ENCODE measurements around the gene TYMP. TPM values are rescaled to one million over a fixed set of nuclear protein-coding genes. Genes with fewer than 3 reads are reported as not detected.

TYMP gene
- total RNA-seq, 1 donor from 2014 or later, result 6.3 TPM

- DNase-seq (ENCODE audit: low spot score), result no peak
- peaks cover 20% of the 10 kb centered on the region for H3K27me3 Mint-ChIP-seq (ENCODE audit: unreplicated experiment)
- H3K9me3 Mint-ChIP-seq (ENCODE audit: unreplicated experiment), result no peaks in the 10 kb centered on the region
- peak overlapping the region; percentile 66 for H3K27ac Mint-ChIP-seq (ENCODE audit: unreplicated experiment)
- peak overlapping the region; percentile 77 for H3K4me3 Mint-ChIP-seq (ENCODE audit: unreplicated experiment)
- peaks cover 12% of the 10 kb centered on the region for H3K4me1 Mint-ChIP-seq (ENCODE audit: unreplicated experiment)
- H3K36me3 Mint-ChIP-seq (ENCODE audit: low read depth, unreplicated experiment), result no peaks in the 10 kb centered on the region
- TF ChIP-seq, protein P1, sequence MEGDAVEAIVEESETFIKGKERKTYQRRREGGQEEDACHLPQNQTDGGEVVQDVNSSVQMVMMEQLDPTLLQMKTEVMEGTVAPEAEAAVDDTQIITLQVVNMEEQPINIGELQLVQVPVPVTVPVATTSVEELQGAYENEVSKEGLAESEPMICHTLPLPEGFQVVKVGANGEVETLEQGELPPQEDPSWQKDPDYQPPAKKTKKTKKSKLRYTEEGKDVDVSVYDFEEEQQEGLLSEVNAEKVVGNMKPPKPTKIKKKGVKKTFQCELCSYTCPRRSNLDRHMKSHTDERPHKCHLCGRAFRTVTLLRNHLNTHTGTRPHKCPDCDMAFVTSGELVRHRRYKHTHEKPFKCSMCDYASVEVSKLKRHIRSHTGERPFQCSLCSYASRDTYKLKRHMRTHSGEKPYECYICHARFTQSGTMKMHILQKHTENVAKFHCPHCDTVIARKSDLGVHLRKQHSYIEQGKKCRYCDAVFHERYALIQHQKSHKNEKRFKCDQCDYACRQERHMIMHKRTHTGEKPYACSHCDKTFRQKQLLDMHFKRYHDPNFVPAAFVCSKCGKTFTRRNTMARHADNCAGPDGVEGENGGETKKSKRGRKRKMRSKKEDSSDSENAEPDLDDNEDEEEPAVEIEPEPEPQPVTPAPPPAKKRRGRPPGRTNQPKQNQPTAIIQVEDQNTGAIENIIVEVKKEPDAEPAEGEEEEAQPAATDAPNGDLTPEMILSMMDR (IDR thresholded peaks at IDR 0.05; ENCODE audit: unreplicated experiment), result no peak
Measured at GRCh38 chr22:50532824-50533796, 3.3 kb upstream of the TYMP start.

DNA sequence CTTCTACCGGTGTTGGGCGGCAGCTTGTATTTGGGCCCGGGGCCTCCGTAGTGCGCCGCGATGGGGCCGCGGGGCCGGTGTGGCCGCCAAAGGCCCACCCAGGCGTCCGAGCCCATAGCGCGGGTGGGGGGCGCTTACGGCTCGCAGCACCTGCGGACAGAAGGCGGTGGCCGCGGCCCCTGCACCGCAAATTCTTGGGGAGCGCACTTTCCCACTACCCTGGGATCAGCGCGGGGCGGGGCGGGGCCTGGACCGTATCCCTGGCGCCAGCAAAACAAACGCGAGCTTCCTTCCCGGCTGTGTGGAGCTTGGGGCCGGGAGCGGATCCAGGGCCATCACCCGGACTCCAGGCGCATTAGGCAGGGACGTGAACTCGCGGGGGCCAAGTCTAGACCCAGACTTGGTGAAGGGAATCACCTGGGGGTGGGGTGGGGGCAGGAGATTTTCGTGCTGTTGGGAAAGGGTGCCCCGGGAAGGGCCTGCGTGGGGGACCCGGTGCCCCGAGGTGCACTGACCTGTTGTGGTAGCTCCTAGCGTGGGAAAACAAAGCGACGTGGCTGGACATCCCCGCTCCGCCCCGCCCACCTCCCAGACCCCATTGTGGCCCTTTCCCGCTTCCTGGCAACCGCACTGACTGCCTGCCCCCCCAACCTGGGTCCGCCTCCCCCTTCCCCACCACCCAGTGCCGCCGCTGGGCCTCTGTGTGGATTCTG, 2.3 kb upstream of the TYMP start:
- no peaks in the 10 kb centered on the region for H3K9me3 Mint-ChIP-seq (ENCODE audit: unreplicated experiment)
- no peaks in the 10 kb centered on the region for H3K36me3 Mint-ChIP-seq (ENCODE audit: low read depth, unreplicated experiment)
- TF ChIP-seq, protein P1 (IDR thresholded peaks at IDR 0.05; ENCODE audit: unreplicated experiment), result no peak
- peak; percentile 68 for DNase-seq (ENCODE audit: low spot score)
- peak overlapping the region; percentile 77 for H3K4me3 Mint-ChIP-seq (ENCODE audit: unreplicated experiment)
- peaks cover 27% of the 10 kb centered on the region for H3K27me3 Mint-ChIP-seq (ENCODE audit: unreplicated experiment)
- peak overlapping the region; percentile 66 for H3K27ac Mint-ChIP-seq (ENCODE audit: unreplicated experiment)
- H3K4me1 Mint-ChIP-seq (ENCODE audit: unreplicated experiment), result peaks cover 8% of the 10 kb centered on the region

DNA sequence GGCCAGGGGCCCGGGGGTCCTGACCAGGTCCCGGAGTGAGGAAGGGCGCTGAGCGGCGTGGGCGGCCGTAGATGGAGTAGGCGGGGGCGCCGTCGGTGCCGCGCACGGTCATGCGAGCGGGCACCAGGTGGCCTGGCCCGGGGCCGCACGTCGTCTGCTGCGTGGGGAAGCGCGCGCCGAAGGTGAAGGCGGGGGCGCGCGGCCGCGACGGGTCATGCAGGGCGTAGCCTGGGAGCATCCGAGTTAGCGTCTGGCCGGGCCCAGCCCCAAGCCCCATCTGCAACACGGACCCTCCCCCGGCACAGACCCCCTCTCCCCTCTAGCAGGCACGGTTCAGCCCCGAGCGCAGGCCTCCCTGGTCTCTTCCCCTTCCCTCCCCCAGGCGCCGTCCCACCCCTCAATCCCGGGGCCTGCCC, 1.7 kb upstream of the TYMP start:
- Mint-ChIP-seq H3K9me3 (ENCODE audit: unreplicated experiment) (no peaks in the 10 kb centered on the region), H3K27me3 (ENCODE audit: unreplicated experiment) (peaks cover 30% of the 10 kb centered on the region), H3K27ac (ENCODE audit: unreplicated experiment) (no peak overlapping the region), H3K4me1 (ENCODE audit: unreplicated experiment) (peaks cover 8% of the 10 kb centered on the region), H3K4me3 (ENCODE audit: unreplicated experiment) (no peak overlapping the region), H3K36me3 (ENCODE audit: low read depth, unreplicated experiment) (no peaks in the 10 kb centered on the region)
- DNase-seq (ENCODE audit: low spot score), result peak; percentile 40
- TF ChIP-seq, protein P1 (IDR thresholded peaks at IDR 0.05; ENCODE audit: unreplicated experiment), result no peak

GRCh38 chr22:50530877-50531545, 1.2 kb upstream of the TYMP start:
- peak; percentile 67 for DNase-seq (ENCODE audit: low spot score)
- H3K36me3 Mint-ChIP-seq (ENCODE audit: low read depth, unreplicated experiment), result no peaks in the 10 kb centered on the region

More at GRCh38 chr22:50530877-50531545, 1.2 kb upstream of the TYMP start:
- Mint-ChIP-seq H3K4me1 (ENCODE audit: unreplicated experiment) (peaks cover 8% of the 10 kb centered on the region), H3K27ac (ENCODE audit: unreplicated experiment) (no peak overlapping the region), H3K4me3 (ENCODE audit: unreplicated experiment) (peak overlapping the region; percentile 65), H3K27me3 (ENCODE audit: unreplicated experiment) (peaks cover 30% of the 10 kb centered on the region), H3K9me3 (ENCODE audit: unreplicated experiment) (no peaks in the 10 kb centered on the region)
- TF ChIP-seq, protein P1 (IDR thresholded peaks at IDR 0.05; ENCODE audit: unreplicated experiment), result no peak
